K562 (cell line): ENCODE data around the gene KCNN3. TPM values are rescaled to one million over a fixed set of nuclear protein-coding genes. Genes with fewer than 3 reads are reported as not detected.

Source experiments
- ARHGAP35 ChIP-seq: fragments of 450-650 bp; IDR thresholded peaks from 2 replicates; pipeline ENCODE4 v1.6.1; 2018; ENCODE audit not compliant: partially characterized antibody
- BCOR ChIP-seq: fragments of 450-650 bp; IDR thresholded peaks from 2 replicates; pipeline ENCODE4 v1.6.1; 2016
- BMI1 ChIP-seq: fragments of 150-350 bp; IDR thresholded peaks from 2 replicates; pipeline ENCODE4 v1.6.1; 2014; ENCODE audit warnings: low read length
- HDAC6 ChIP-seq: IDR thresholded peaks from 2 replicates; pipeline ENCODE4 v1.6.1; 2012; ENCODE audit warnings: low read depth, mild to moderate bottlenecking, control low read depth, inconsistent platforms, low read length, moderate library complexity
- POLR3A ChIP-seq: IDR thresholded peaks from 2 replicates; pipeline ENCODE4 v1.6.1; 2011; ENCODE audit warnings: borderline replicate concordance, mild to moderate bottlenecking, moderate library complexity; ENCODE audit not compliant: insufficient read length, insufficient read depth; ENCODE audit errors: extremely low read depth
- RBM25 ChIP-seq: fragments of 200-400 bp; formaldehyde crosslinking; IDR thresholded peaks from 2 replicates; pipeline ENCODE4 v1.6.1; 2018; ENCODE audit warnings: low read length, low read depth, moderate library complexity; ENCODE audit not compliant: severe bottlenecking
- SMC3 ChIP-seq: conservative IDR thresholded peaks from 2 replicates; pipeline ENCODE4 v1.6.1; 2011; ENCODE audit warnings: low read depth, low read length, improper control_type of control experiment; ENCODE audit not compliant: insufficient read depth
- STAG1 ChIP-seq: sonication (generic); formaldehyde crosslinking; IDR thresholded peaks from 2 replicates; pipeline ENCODE4 v1.5.0; 2020; ENCODE audit warnings: missing genetic modification reagents, borderline replicate concordance
- ZNF408 ChIP-seq: fragments of 250-450 bp; sonication (Bioruptor Pico); IDR thresholded peaks from 2 replicates; pipeline ENCODE4 v1.4.0; 2020; ENCODE audit warnings: low read depth, mild to moderate bottlenecking, moderate library complexity
- polyA plus RNA-seq, 8 experiments: library from polyadenylated mRNA; depleted of rRNA in 4 of 8; stranded (reverse) in 5 of 8; unstranded in 3 of 8; fragments of >200 nt; fragmentation: Nextera tagmentation in 2 of 8; fragmentation: Illumina TruSeq in 1 of 8; extraction: Ambion mirVana in 2 of 8; extraction: Trizol in 1 of 8; gene quantifications; 2 replicates each; pipeline versions ENCODE4 v1.2.1 to v1.2.3, GENCODE V29; 2011 to 2014; ENCODE audit warnings: inconsistent platforms in 1 of 8, missing spikeins in 1 of 8
- total RNA-seq, 7 experiments: library from RNA; depleted of rRNA in 6 of 7; stranded (reverse); fragments of >200 nt in 6 of 7; fragmentation: Illumina TruSeq in 2 of 7; extraction: Trizol in 2 of 7; gene quantifications; 2 replicates each; pipeline versions ENCODE4 v1.2.1 to v1.2.3, GENCODE V29; 2011 to 2021; ENCODE audit warnings: low replicate concordance in 1 of 7
- TF ChIP-seq, protein P1 (sequence below), 2 experiments: fragments of 450-650 bp in 1 of 2; sonication (generic) in 1 of 2; formaldehyde crosslinking; conservative IDR thresholded peaks; 2 replicates each; pipeline versions ENCODE4 v1.4.0 to v1.8.1; 2020 to 2022; ENCODE audit warnings: mild to moderate bottlenecking in 1 of 2, missing genetic modification reagents in 1 of 2
- TF ChIP-seq, protein P2 (sequence below): fragments of 250-450 bp; sonication (Bioruptor Pico); IDR thresholded peaks from 2 replicates; pipeline ENCODE4 v1.4.0; 2020
- TF ChIP-seq, protein P3 (sequence below): sonication (generic); formaldehyde crosslinking; IDR thresholded peaks from 2 replicates; pipeline ENCODE4 v1.8.1; 2022; ENCODE audit warnings: missing genetic modification reagents
- TF ChIP-seq, protein P4 (sequence below): fragments of 250-450 bp; sonication (Bioruptor Pico); IDR thresholded peaks from 2 replicates; pipeline ENCODE4 v1.4.0; 2020; ENCODE audit warnings: mild to moderate bottlenecking

Gene KCNN3
- total and polyA plus RNA-seq, 9 of the 15 experiments (the other 6 are each of a cell fraction or from before 2014, with no cell fraction given): 0.02 to 0.03 TPM; not detected in 7

DNA sequence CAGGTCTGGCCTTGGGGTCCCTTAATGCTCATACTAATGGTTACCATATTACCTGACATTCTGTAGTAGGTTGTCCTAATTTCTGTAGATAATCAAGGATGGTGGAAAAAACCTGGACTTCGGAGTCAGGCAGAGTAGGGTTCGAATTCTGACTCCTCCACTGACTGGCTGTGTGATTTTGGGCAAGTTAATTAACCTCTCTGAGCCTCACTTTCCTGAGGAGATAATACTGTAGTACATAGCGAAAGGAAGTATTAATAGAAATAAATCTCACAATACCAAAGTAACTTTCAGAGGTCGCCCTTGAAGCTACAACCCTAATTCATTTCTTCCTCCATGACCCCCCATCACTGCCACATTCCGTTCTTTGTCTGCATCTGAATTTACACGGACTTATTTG, 72.9 kb downstream of the KCNN3 start (continued):
- TF ChIP-seq, protein P1, sequence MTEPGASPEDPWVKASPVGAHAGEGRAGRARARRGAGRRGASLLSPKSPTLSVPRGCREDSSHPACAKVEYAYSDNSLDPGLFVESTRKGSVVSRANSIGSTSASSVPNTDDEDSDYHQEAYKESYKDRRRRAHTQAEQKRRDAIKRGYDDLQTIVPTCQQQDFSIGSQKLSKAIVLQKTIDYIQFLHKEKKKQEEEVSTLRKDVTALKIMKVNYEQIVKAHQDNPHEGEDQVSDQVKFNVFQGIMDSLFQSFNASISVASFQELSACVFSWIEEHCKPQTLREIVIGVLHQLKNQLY (CRISPR knock-in tag; conservative IDR thresholded peaks at IDR 0.05): no peak
- TF ChIP-seq SMC3 (no peak), BMI1 (no peak), RBM25 (peak; percentile 91), HDAC6 (no peak), BCOR (peak; percentile 44; the same call in 1 of the 2 replicates), ZNF408 (CRISPR knock-in tag) (no peak), STAG1 (CRISPR knock-in tag) (no peak), ARHGAP35 (no peak), POLR3A (no peak)
- TF ChIP-seq, protein P2, sequence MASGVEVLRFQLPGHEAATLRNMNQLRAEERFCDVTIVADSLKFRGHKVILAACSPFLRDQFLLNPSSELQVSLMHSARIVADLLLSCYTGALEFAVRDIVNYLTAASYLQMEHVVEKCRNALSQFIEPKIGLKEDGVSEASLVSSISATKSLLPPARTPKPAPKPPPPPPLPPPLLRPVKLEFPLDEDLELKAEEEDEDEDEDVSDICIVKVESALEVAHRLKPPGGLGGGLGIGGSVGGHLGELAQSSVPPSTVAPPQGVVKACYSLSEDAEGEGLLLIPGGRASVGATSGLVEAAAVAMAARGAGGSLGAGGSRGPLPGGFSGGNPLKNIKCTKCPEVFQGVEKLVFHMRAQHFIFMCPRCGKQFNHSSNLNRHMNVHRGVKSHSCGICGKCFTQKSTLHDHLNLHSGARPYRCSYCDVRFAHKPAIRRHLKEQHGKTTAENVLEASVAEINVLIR (CRISPR knock-in tag): no peak
- TF ChIP-seq, protein P3, sequence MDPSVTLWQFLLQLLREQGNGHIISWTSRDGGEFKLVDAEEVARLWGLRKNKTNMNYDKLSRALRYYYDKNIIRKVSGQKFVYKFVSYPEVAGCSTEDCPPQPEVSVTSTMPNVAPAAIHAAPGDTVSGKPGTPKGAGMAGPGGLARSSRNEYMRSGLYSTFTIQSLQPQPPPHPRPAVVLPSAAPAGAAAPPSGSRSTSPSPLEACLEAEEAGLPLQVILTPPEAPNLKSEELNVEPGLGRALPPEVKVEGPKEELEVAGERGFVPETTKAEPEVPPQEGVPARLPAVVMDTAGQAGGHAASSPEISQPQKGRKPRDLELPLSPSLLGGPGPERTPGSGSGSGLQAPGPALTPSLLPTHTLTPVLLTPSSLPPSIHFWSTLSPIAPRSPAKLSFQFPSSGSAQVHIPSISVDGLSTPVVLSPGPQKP: no peak
- TF ChIP-seq, protein P4, sequence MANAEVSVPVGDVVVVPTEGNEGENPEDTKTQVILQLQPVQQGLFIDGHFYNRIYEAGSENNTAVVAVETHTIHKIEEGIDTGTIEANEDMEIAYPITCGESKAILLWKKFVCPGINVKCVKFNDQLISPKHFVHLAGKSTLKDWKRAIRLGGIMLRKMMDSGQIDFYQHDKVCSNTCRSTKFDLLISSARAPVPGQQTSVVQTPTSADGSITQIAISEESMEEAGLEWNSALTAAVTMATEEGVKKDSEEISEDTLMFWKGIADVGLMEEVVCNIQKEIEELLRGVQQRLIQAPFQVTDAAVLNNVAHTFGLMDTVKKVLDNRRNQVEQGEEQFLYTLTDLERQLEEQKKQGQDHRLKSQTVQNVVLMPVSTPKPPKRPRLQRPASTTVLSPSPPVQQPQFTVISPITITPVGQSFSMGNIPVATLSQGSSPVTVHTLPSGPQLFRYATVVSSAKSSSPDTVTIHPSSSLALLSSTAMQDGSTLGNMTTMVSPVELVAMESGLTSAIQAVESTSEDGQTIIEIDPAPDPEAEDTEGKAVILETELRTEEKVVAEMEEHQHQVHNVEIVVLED (CRISPR knock-in tag): no peak
